C4-2B (cell line): ENCODE measurements around the gene WASHC2A.
"Not testable (repeated sequence)": the region's sequence is repeated elsewhere in the genome, so short reads cannot be mapped to it uniquely, and the experiment has no call there.

Source experiments
- H3K27ac ChIP-seq: fragments of 450-650 bp; 2 replicates; pipeline ENCODE4 v1.5.1; 2017

Gene WASHC2A

DNA sequence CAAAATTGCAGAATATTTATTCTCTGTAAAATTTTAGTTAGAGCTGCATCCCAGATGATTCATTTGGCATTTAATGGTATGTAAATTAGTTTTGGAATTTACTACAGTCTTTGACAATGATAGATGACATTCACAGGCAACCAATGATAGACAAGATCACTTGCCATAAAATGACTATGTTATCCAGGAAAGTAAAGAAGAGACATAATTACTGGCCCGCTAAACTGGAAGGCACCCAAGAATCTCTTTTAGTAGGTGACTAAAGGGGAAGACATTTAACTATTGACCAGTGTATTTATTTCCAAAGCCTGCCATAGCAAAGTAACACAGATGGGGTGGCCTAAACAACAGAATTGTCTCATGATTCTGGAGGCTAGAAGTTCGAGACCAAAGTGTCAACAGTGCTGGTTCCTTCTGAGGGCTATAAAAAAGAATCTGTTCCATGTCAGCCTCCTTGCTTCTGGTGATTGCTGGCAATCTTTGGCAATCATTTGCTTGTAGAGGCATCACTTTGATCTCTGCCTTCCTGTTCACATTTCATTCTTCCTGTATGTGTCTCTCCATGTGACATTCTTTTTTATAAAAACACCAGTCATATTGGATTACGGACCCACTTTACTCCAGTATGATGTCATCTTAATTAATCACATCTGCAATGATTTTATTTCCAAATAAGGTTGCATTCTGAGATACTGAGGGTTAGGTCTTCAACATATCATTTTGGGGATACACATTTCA, 107.2 kb downstream of the WASHC2A start:
- H3K27ac ChIP-seq = not testable (repeated sequence)
